AG04449 (cell line): ENCODE measurements around the gene TPRG1L.

Experiments
- CTCF ChIA-PET: fragments of 350-600 bp; formaldehyde crosslinking; extraction: SDS; loops from one replicate; lab custom pipeline; 2021; ENCODE audit warnings: antibody characterized with exemption; lab: Yijun Ruan, JAX
- POLR2A ChIA-PET: fragments of 400-600, 350-600 bp; formaldehyde crosslinking; extraction: SDS; loops from one replicate; lab custom pipeline; 2020; ENCODE audit warnings: antibody characterized with exemption, inconsistent platforms; lab: Yijun Ruan, JAX
- DNase-seq: peaks from one replicate; pipeline ENCODE4 v3.0.0-alpha.2; 2010; ENCODE audit warnings: low read depth, low spot score
- H3K4me3 ChIP-seq: 2 replicates; pipeline ENCODE4 v1.5.1; 2011; ENCODE audit warnings: low read depth, mild to moderate bottlenecking, control low read depth, low read length
- CTCF ChIP-seq: IDR thresholded peaks from one replicate; pipeline ENCODE4 v1.5.1; 2011; ENCODE audit warnings: mild to moderate bottlenecking, moderate library complexity, low read length, control low read depth, inconsistent platforms; ENCODE audit not compliant: insufficient read depth; ENCODE audit errors: missing control alignments

The TPRG1L gene

GRCh38 chr1:3632716-3633343, 8.0 kb downstream of the TPRG1L start:
- POLR2A ChIA-PET, result no interaction called here
- TF ChIP-seq CTCF, result no peak
- no peak for DNase-seq
- H3K4me3 ChIP-seq, result no peak overlapping the region
- CTCF ChIA-PET, result interaction anchor here (1.6 to 7.0 kb wide), 2 partner anchors 13 to 180 kb away, joined by 5 to 43 read pairs; no protein-coding TSS in a partner anchor

GRCh38 chr1:3633344-3634058, 8.7 kb downstream of the TPRG1L start:
- DNase-seq, result no peak
- ChIA-PET POLR2A (no interaction called here), CTCF (interaction anchor here (1.6 to 7.0 kb wide), 2 partner anchors 14 to 181 kb away, joined by 5 to 43 read pairs; no protein-coding TSS in a partner anchor)
- TF ChIP-seq CTCF, result no peak
- H3K4me3 ChIP-seq, result no peak overlapping the region

GRCh38 chr1:3634059-3634800, 9.4 kb downstream of the TPRG1L start:
- CTCF ChIA-PET, result interaction anchor here (7.0 kb wide), 1 partner anchor 14 kb away, joined by 43 read pairs; no protein-coding TSS in a partner anchor
- no peak for DNase-seq
- TF ChIP-seq CTCF, result no peak
- no peak overlapping the region for H3K4me3 ChIP-seq
- POLR2A ChIA-PET, result no interaction called here

- no peak overlapping the region for H3K4me3 ChIP-seq
- DNase-seq, result no peak
- ChIA-PET POLR2A (no interaction called here), CTCF (interaction anchor here (1.4 to 1.6 kb wide), 3 partner anchors 14 to 17 kb away, joined by 4 to 12 read pairs (median 6); no protein-coding TSS in a partner anchor)
- TF ChIP-seq CTCF, result no peak
These were observed 11.3 kb downstream of the TPRG1L start for GRCh38 chr1:3636080-3636479.

GRCh38 chr1:3636531-3636930, 11.7 kb downstream of the TPRG1L start:
- ChIA-PET POLR2A (no interaction called here), CTCF (interaction anchor here (1.4 to 1.6 kb wide), 2 partner anchors 14 to 17 kb away, joined by 4 to 6 read pairs; no protein-coding TSS in a partner anchor)
- DNase-seq, result no peak
- TF ChIP-seq CTCF, result no peak
- no peak overlapping the region for H3K4me3 ChIP-seq
